ENCODE measurements around the gene MSI2. TPM values are rescaled to one million over a fixed set of nuclear protein-coding genes. Genes with fewer than 3 reads are reported as not detected.

MSI2 gene
- total RNA-seq, 8 experiments from 2014 or later: 33.0 to 114 (median 67.5) TPM

GRCh38 chr17:57228911-57229310, 27.4 kb upstream of the MSI2 start:
- Histone ChIP-seq H3K27ac (no peak overlapping the region), H3K4me3 (no peak overlapping the region), H3K4me1 (replicated peaks in 1 of 2) (no peaks in the 10 kb centered on the region)
- 5 to 71% (median 51%) methylated on average over 1 to 4 of the region's 4 CpGs for WGBS, 10 experiments
- in situ Hi-C loops (cut with MboI; ENCODE audit: low pct_unique_long_range_greater_than_20kb in 2 of 9, low sequenced_read_pairs in 9 of 9, unreplicated experiment in 9 of 9): no loop called here
- no peak for ATAC-seq (replicated peaks in 6 of 8)

DNA sequence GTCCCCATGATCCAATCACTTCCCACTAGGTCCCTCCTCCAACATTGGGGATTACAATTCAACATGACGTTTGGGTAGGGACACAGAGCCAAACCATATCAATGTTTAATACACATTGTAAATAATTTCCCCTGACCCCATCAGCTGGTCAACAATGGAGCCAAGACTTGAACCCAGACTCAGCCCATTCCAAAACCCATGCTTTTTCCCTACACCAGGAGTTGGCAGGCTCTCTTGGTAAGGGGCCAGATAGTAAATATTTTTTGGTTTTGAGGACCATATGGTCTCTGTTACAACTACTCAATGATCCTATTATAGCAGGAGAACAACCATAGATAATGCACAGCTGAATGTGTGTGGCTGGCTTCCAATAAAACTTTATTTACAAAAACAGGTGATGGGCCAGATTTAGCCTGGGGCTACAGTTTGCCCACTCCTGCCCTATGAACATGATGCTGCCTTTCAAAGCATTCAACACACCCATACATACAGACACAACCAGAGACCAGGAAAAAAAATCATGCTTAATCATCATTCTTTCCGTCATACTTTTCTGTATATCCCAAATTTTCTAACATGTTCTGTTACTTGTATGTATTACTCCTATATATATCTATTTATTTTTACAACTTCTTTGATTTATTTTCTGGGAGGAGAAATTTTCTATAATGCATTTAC, 22.1 kb upstream of the MSI2 start:
- H3K4me1 ChIP-seq (replicated peaks in 1 of 2): peaks cover 0 to 3% of the 10 kb centered on the region in 2 donors
- 71 to 100% (median 100%) methylated on average over 1 to 2 of the region's 2 CpGs; no CpG with 5 or more reads in 1 of the 10 experiments for WGBS, 10 experiments
- H3K4me3 ChIP-seq: no peak overlapping the region
- ATAC-seq (replicated peaks in 6 of 8): no peak
- in situ Hi-C loops (cut with MboI; ENCODE audit: low pct_unique_long_range_greater_than_20kb in 2 of 9, low sequenced_read_pairs in 9 of 9, unreplicated experiment in 9 of 9): no loop called here
- no peak overlapping the region for H3K27ac ChIP-seq

GRCh38 chr17:57234739-57235092, 21.6 kb upstream of the MSI2 start:
- H3K27ac ChIP-seq: no peak overlapping the region
- WGBS, 10 experiments: 0 to 75% (median 14%) methylated on average over 1 of the region's 1 CpG; no CpG with 5 or more reads in 7 of the 10 experiments
- in situ Hi-C loops (cut with MboI; ENCODE audit: low pct_unique_long_range_greater_than_20kb in 2 of 9, low sequenced_read_pairs in 9 of 9, unreplicated experiment in 9 of 9): no loop called here
- ATAC-seq (replicated peaks in 6 of 8): no peak
- H3K4me3 ChIP-seq: no peak overlapping the region
- H3K4me1 ChIP-seq (replicated peaks in 1 of 2): peaks cover 0 to 3% of the 10 kb centered on the region in 2 donors

GRCh38 chr17:57235124-57235523, 21.2 kb upstream of the MSI2 start:
- ATAC-seq (replicated peaks in 6 of 8): no peak
- Histone ChIP-seq H3K4me3 (no peak overlapping the region), H3K27ac (no peak overlapping the region), H3K4me1 (replicated peaks in 1 of 2) (peaks cover 0 to 3% of the 10 kb centered on the region in 2 donors)
- in situ Hi-C loops (cut with MboI; ENCODE audit: low pct_unique_long_range_greater_than_20kb in 2 of 9, low sequenced_read_pairs in 9 of 9, unreplicated experiment in 9 of 9): no loop called here
- WGBS, 10 experiments: 40 to 100% (median 69%) methylated on average over 2 to 6 of the region's 6 CpGs; no CpG with 5 or more reads in 1 of the 10 experiments

- Histone ChIP-seq H3K4me1 (replicated peaks in 1 of 2) (peaks cover 2 to 4% of the 10 kb centered on the region in 2 donors), H3K27ac (no peak overlapping the region), H3K4me3 (no peak overlapping the region)
- WGBS, 10 experiments: 61 to 100% (median 92%) methylated on average over 2 to 5 of the region's 5 CpGs; no CpG with 5 or more reads in 2 of the 10 experiments
- in situ Hi-C loops (cut with MboI; ENCODE audit: low pct_unique_long_range_greater_than_20kb in 2 of 9, low sequenced_read_pairs in 9 of 9, unreplicated experiment in 9 of 9): no loop called here
- no peak for ATAC-seq (replicated peaks in 6 of 8)
Measured at GRCh38 chr17:57236686-57237299, 19.5 kb upstream of the MSI2 start.

- no peak overlapping the region for H3K4me3 ChIP-seq
- no peak overlapping the region for H3K27ac ChIP-seq
- WGBS, 10 experiments: 0 to 100% (median 80%) methylated on average over 1 to 3 of the region's 3 CpGs; no CpG with 5 or more reads in 1 of the 10 experiments
- ATAC-seq (replicated peaks in 6 of 8): no peak
- H3K4me1 ChIP-seq (replicated peaks in 1 of 2): peaks cover 13 to 20% of the 10 kb centered on the region in 2 donors
- in situ Hi-C loops (cut with MboI; ENCODE audit: low pct_unique_long_range_greater_than_20kb in 2 of 9, low sequenced_read_pairs in 9 of 9, unreplicated experiment in 9 of 9): no loop called here
Measured at GRCh38 chr17:57240648-57241047, 15.7 kb upstream of the MSI2 start.

GRCh38 chr17:57242148-57242547, 14.2 kb upstream of the MSI2 start:
- ATAC-seq (replicated peaks in 6 of 8): peak in 5 of 8 experiments; percentile 88 to 99 (median 99)
- peak overlapping the region; percentile 43 to 49 for H3K27ac ChIP-seq
- H3K4me3 ChIP-seq: no peak overlapping the region
- H3K4me1 ChIP-seq (replicated peaks in 1 of 2): peaks cover 13 to 20% of the 10 kb centered on the region in 2 donors
- in situ Hi-C loops (cut with MboI; ENCODE audit: low pct_unique_long_range_greater_than_20kb in 2 of 9, low sequenced_read_pairs in 9 of 9, unreplicated experiment in 9 of 9): no loop called here
- WGBS, 10 experiments: 20 to 80% (median 56%) methylated on average over 1 to 4 of the region's 7 CpGs; no CpG with 5 or more reads in 3 of the 10 experiments

DNA sequence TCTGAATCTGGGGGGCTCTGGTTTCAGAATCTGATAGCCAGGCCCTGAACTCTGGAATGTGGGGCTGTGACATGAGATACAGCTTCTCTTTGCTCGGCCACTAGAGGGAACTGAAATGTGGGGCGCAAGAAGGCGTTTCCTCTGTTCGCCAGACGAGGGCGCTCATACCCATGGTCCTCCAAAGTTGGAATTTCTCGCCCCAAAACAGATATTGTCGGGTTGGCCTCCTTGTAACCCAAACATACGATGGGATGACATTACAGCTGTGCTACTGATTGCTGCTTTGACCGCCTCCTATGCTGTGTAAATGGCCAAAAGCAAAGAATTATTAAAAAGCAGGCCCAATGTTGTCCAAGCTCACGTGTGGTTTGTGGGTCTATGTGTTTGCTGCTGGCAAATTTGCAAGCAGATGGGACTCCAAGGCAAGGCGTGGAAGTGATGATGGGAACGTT, 13.1 kb upstream of the MSI2 start:
- Histone ChIP-seq H3K4me3 (no peak overlapping the region), H3K4me1 (replicated peaks in 1 of 2) (peaks cover 13 to 20% of the 10 kb centered on the region in 2 donors), H3K27ac (no peak overlapping the region)
- peak in 4 of 8 experiments; percentile 24 to 62 (median 55) for ATAC-seq (replicated peaks in 6 of 8)
- in situ Hi-C loops (cut with MboI; ENCODE audit: low pct_unique_long_range_greater_than_20kb in 2 of 9, low sequenced_read_pairs in 9 of 9, unreplicated experiment in 9 of 9): no loop called here
- 0 to 70% (median 25%) methylated on average over 2 to 10 of the region's 13 CpGs; no CpG with 5 or more reads in 1 of the 10 experiments for WGBS, 10 experiments

DNA sequence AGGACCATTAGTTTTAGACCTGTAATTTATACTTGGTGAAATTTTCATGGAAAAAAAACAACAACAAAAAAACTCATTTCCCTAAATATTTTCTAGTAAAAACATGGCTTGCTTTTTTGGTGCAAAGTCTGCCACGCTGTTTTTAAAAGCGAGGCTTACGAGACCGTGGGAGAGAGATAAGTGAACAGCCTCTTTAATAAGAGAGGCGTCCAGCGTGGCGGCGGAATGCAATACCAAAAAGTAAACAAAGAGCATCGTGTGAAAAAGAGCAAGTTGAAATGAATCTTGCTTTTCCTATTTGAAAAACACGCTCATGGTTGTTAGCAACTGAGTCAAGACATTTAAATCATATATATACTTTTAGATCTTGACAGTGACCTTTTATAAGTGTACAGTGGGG, 10.5 kb upstream of the MSI2 start:
- peaks cover 13 to 17% of the 10 kb centered on the region in 2 donors for H3K4me1 ChIP-seq (replicated peaks in 1 of 2)
- in situ Hi-C loops (cut with MboI; ENCODE audit: low pct_unique_long_range_greater_than_20kb in 2 of 9, low sequenced_read_pairs in 9 of 9, unreplicated experiment in 9 of 9): no loop called here
- H3K27ac ChIP-seq: no peak overlapping the region
- no peak overlapping the region for H3K4me3 ChIP-seq
- 63 to 99% (median 92%) methylated on average over 5 to 10 of the region's 10 CpGs for WGBS, 10 experiments
- no peak for ATAC-seq (replicated peaks in 6 of 8)

- Histone ChIP-seq H3K4me3 (no peak overlapping the region), H3K4me1 (replicated peaks in 1 of 2) (peaks cover 13 to 17% of the 10 kb centered on the region in 2 donors), H3K27ac (no peak overlapping the region)
- in situ Hi-C loops (cut with MboI; ENCODE audit: low pct_unique_long_range_greater_than_20kb in 2 of 9, low sequenced_read_pairs in 9 of 9, unreplicated experiment in 9 of 9): no loop called here
- no peak for ATAC-seq (replicated peaks in 6 of 8)
- WGBS, 10 experiments: 20 to 100% (median 92%) methylated on average over 1 to 3 of the region's 3 CpGs; no CpG with 5 or more reads in 3 of the 10 experiments
Measured at GRCh38 chr17:57246257-57246656, 10.1 kb upstream of the MSI2 start.

DNA sequence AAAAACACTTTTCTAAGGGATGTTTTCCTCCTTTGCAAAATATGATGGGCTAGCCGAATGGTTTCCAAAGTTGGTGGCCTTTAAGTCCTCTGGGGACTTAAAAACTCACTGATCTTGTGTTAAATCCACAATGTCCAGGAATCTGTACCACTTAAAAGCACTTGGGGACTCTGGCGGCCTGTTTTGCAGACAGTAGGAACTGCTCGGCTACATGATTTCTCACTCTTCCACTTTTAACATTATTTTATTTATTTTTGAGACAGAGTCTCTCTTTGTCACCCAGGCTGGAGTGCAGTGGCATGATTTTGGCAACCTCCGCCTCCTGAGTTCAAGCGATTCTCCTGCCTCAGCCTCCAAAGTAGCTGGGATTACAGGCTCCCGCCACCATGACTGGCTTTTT, 9.1 kb upstream of the MSI2 start:
- 57 to 100% (median 80%) methylated on average over 1 to 6 of the region's 6 CpGs; no CpG with 5 or more reads in 2 of the 10 experiments for WGBS, 10 experiments
- in situ Hi-C loops (cut with MboI; ENCODE audit: low pct_unique_long_range_greater_than_20kb in 2 of 9, low sequenced_read_pairs in 9 of 9, unreplicated experiment in 9 of 9): no loop called here
- ATAC-seq (replicated peaks in 6 of 8): no peak
- no peak overlapping the region for H3K4me3 ChIP-seq
- H3K27ac ChIP-seq: no peak overlapping the region
- peaks cover 7 to 11% of the 10 kb centered on the region in 2 donors for H3K4me1 ChIP-seq (replicated peaks in 1 of 2)

DNA sequence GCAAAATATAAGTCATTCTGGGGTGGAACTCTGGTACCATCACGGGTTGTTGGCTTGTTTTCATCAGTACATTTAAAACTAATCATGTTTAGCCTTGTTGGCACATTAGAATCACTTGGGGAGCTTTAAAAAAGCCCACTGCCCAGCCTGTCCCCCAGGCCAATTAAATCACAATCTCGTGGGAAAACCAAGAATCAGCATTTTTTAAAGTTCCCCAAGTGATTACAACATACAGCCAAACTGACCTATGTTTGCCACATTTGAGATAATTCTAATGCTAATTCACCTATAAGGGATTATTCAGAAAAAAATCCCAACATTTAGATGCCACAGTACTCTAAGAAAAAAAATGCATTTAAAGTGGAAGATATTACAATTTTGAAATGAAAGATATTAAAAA, 8.4 kb upstream of the MSI2 start:
- no peak overlapping the region for H3K27ac ChIP-seq
- no peak overlapping the region for H3K4me3 ChIP-seq
- in situ Hi-C loops (cut with MboI; ENCODE audit: low pct_unique_long_range_greater_than_20kb in 2 of 9, low sequenced_read_pairs in 9 of 9, unreplicated experiment in 9 of 9): no loop called here
- 0 to 80% (median 42%) methylated on average over 1 to 2 of the region's 2 CpGs; no CpG with 5 or more reads in 4 of the 10 experiments for WGBS, 10 experiments
- ATAC-seq (replicated peaks in 6 of 8): no peak
- peaks cover under 1 to 7% of the 10 kb centered on the region in 2 donors for H3K4me1 ChIP-seq (replicated peaks in 1 of 2)

DNA sequence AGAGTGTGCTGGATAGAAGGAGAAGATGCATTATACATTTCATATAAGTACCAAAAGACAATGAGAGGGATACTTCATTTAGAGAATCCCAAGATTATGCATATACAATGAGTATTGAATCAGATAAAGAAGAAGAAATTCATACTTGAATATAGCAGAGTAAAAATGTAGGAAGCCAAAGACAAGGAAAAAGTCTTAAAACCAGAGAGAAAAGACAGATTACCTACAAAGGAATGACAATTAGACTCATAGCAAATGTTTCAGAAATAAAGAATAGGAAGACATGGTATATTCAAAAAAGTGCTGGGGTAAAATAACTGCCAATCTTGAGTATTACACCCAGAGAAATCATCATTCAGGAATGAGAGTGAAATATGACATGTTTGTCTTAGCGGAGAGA, 6.8 kb upstream of the MSI2 start:
- no peak overlapping the region for H3K27ac ChIP-seq
- H3K4me1 ChIP-seq (replicated peaks in 1 of 2): peaks cover 0 to 3% of the 10 kb centered on the region in 2 donors
- no peak overlapping the region for H3K4me3 ChIP-seq
- ATAC-seq (replicated peaks in 6 of 8): no peak
- 75 to 100% (median 100%) methylated on average over 1 of the region's 1 CpG for WGBS, 10 experiments
- in situ Hi-C loops (cut with MboI; ENCODE audit: low pct_unique_long_range_greater_than_20kb in 2 of 9, low sequenced_read_pairs in 9 of 9, unreplicated experiment in 9 of 9): no loop called here

All from motor neuron (in vitro differentiated cells).